ENCODE results near the gene LCN12. TPM values are rescaled to one million over a fixed set of nuclear protein-coding genes. Genes with fewer than 3 reads are reported as not detected.

The LCN12 gene
- total and polyA plus RNA-seq, 7 donors: 1.2 to 3.0 TPM; not detected in 5

- TF ChIP-seq POLR2A (IDR thresholded peaks at IDR 0.05): no peak
- intact Hi-C loops (cut with DNase I): no loop called here
- peaks cover 0 to 33% (median 26%) of the 10 kb centered on the region in 3 donors for H3K27me3 ChIP-seq
- peak overlapping the region; percentile 12 to 52 (median 42) for H3K4me3 ChIP-seq
- H3K36me3 ChIP-seq: no peaks in the 10 kb centered on the region
- WGBS, 2 donors: 14 to 32% methylated on average over 33 of the region's 33 CpGs
- no peak for DNase-seq
- H3K4me1 ChIP-seq: peaks cover 0 to 15% (median 12%) of the 10 kb centered on the region in 4 donors
- peak overlapping the region in 2 of 4 donors; percentile 17 to 25 for H3K27ac ChIP-seq
- H3K9me3 ChIP-seq: no peaks in the 10 kb centered on the region
Observed at GRCh38 chr9:136977649-136978072, 25.6 kb downstream of the LCN12 start.

DNA sequence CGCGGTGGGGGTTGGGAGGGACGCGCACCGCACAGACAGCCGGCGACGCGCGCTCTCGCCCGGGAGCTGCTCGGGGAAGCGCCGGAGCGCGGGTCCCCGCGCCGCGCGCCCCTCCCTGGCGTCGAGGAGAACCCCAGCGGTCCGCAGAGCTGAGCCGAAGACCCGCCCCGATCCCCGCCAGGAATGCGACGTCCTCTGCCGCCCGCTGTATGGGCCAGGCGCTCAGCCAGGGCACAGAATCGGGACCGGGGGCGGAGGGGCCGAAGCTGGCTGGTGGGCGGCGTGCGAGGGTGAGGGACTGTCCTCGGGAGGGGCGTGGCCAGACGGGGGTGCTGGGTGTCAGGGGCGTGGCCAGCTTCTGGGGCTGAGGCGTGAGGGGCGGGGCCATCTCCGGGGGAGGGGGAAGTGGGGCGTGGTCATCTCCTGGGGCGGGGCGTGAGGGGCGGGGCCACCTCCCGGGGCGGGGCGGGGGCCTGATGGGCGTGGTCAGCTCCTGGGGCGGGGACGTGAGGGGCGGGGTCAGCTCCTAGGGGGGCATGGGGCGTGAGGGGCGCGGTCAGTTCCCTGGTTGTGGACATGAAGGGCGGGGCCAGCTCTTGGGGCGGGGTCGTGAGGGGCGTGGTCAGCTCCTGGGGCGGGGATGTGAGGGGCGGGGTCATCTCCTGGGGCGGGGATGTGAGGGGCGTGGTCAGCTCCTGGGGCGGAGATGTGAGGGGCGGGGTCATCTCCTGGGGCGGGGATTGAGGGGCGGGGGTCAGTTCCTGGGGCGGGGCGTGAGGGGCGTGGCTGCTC, 26.2 kb downstream of the LCN12 start:
- Histone ChIP-seq H3K27ac (peak overlapping the region in 2 of 4 donors; percentile 17 to 25), H3K9me3 (no peaks in the 10 kb centered on the region), H3K36me3 (no peaks in the 10 kb centered on the region), H3K27me3 (peaks cover 0 to 38% (median 32%) of the 10 kb centered on the region in 3 donors), H3K4me1 (peaks cover 0 to 15% (median 12%) of the 10 kb centered on the region in 4 donors), H3K4me3 (peak overlapping the region; percentile 12 to 52 (median 42))
- 3 to 4% methylated on average over 78 of the region's 78 CpGs for WGBS, 2 donors
- TF ChIP-seq CTCF (IDR thresholded peaks at IDR 0.05) (no peak), POLR2A (IDR thresholded peaks at IDR 0.05) (no peak), EP300 (IDR thresholded peaks at IDR 0.05) (no peak), POLR2AphosphoS5 (IDR thresholded peaks at IDR 0.05) (no peak)
- DNase-seq: no peak
- intact Hi-C loops (cut with DNase I): no loop called here

- H3K36me3 ChIP-seq: no peaks in the 10 kb centered on the region
- peaks cover 0 to 15% (median 12%) of the 10 kb centered on the region in 4 donors for H3K4me1 ChIP-seq
- no peak overlapping the region for H3K27ac ChIP-seq
- WGBS, 2 donors: 49 to 53% methylated on average over 41 of the region's 41 CpGs
- DNase-seq: no peak
- no peak for TF ChIP-seq EP300 (IDR thresholded peaks at IDR 0.05)
- no peak for TF ChIP-seq POLR2AphosphoS5 (IDR thresholded peaks at IDR 0.05)
- TF ChIP-seq CTCF (IDR thresholded peaks at IDR 0.05): no peak
- no peak for TF ChIP-seq POLR2A (IDR thresholded peaks at IDR 0.05)
- no peak overlapping the region for H3K4me3 ChIP-seq
- peaks cover 0 to 40% (median 39%) of the 10 kb centered on the region in 3 donors for H3K27me3 ChIP-seq
- no peaks in the 10 kb centered on the region for H3K9me3 ChIP-seq
- intact Hi-C loops (cut with DNase I): no loop called here
Observed at GRCh38 chr9:136978865-136979544, 26.9 kb downstream of the LCN12 start.

- intact Hi-C loops (cut with DNase I): no loop called here
- Histone ChIP-seq H3K27ac (no peak overlapping the region), H3K4me3 (no peak overlapping the region), H3K27me3 (peaks cover 6 to 50% (median 49%) of the 10 kb centered on the region in 3 donors), H3K4me1 (peaks cover 0 to 18% (median 13%) of the 10 kb centered on the region in 4 donors), H3K36me3 (no peaks in the 10 kb centered on the region), H3K9me3 (no peaks in the 10 kb centered on the region)
- TF ChIP-seq CTCF (IDR thresholded peaks at IDR 0.05) (no peak), POLR2A (IDR thresholded peaks at IDR 0.05) (no peak), EP300 (IDR thresholded peaks at IDR 0.05) (no peak), POLR2AphosphoS5 (IDR thresholded peaks at IDR 0.05) (no peak)
- no peak for DNase-seq
- 83 to 89% methylated on average over 26 of the region's 26 CpGs for WGBS, 2 donors
Observed at GRCh38 chr9:136979769-136980587, 27.9 kb downstream of the LCN12 start.
